GM12864 (cell line): ENCODE results near the gene MSI2.

Source experiments
- DNase-seq: peaks from one replicate; pipeline ENCODE4 v3.0.0-alpha.2; 2011; ENCODE audit warnings: low read depth
- H3K4me3 ChIP-seq: 2 replicates; pipeline ENCODE4 v1.5.1; 2011; ENCODE audit warnings: mild to moderate bottlenecking, low read depth, low read length, control low read depth
- TF ChIP-seq, protein P1 (sequence below): IDR thresholded peaks from 2 replicates; pipeline ENCODE4 v1.5.1; 2011; ENCODE audit warnings: low read depth, mild to moderate bottlenecking, moderate library complexity, low read length, control low read depth, inconsistent platforms; ENCODE audit errors: missing control alignments

Gene MSI2

DNA sequence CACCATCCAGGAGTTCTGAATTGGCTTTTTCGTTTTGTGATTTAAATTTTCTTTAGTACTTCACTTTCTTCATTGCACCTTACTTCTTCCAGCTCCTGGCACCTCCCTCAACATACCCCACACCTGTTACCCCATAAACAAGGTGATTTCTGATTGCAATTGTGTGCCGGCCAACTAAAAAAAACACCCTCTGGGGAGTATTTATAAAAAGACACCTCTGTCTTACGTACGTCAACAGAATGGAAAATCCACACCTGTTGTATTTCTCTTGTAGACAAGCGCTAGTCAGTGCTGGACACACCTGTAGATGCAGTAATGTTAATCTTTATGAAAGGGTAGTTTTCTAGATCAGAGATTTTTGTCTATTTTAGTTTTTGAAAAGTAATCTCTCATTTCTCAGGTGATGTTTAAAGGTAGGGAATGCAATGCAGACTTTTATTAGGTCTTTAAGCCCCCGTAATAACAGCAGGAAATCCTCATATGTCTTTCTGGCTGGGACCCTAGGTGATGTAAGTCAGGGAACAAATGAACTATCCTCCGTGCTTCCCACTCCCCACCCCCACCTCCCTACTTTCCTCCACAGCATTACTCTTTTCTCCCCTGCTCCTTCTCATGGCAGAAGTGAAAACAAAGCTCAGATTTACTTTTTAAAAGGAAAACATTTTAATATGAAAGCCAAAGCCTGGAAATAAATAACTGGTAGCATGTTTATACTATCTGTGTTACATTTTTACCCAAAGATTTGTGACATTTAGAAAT, 4.2 kb downstream of the MSI2 start:
- TF ChIP-seq, protein P1, sequence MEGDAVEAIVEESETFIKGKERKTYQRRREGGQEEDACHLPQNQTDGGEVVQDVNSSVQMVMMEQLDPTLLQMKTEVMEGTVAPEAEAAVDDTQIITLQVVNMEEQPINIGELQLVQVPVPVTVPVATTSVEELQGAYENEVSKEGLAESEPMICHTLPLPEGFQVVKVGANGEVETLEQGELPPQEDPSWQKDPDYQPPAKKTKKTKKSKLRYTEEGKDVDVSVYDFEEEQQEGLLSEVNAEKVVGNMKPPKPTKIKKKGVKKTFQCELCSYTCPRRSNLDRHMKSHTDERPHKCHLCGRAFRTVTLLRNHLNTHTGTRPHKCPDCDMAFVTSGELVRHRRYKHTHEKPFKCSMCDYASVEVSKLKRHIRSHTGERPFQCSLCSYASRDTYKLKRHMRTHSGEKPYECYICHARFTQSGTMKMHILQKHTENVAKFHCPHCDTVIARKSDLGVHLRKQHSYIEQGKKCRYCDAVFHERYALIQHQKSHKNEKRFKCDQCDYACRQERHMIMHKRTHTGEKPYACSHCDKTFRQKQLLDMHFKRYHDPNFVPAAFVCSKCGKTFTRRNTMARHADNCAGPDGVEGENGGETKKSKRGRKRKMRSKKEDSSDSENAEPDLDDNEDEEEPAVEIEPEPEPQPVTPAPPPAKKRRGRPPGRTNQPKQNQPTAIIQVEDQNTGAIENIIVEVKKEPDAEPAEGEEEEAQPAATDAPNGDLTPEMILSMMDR: no peak
- H3K4me3 ChIP-seq: no peak overlapping the region
- no peak for DNase-seq

DNA sequence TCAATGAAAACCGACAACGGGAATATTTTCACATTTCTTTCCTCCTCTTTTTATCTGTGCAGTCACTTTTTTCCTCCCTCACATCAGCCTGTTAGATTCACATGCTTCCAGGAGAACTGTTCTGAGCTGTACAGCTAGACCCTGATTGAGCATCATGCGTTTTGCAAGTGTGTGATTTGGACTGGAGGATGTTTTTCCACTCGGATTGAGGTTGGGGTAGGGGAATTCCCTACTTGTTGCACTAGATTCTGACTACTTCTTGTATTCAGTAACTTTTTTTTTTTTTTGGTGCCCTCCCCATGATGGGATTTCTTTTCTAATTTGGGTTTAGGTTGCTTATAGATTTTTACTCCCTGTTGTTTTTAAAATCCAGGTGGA, 4.8 kb downstream of the MSI2 start:
- TF ChIP-seq, protein P1: no peak
- DNase-seq: no peak
- no peak overlapping the region for H3K4me3 ChIP-seq

GRCh38 chr17:57262557-57262956, 6.2 kb downstream of the MSI2 start:
- TF ChIP-seq, protein P1: no peak
- no peak for DNase-seq
- no peak overlapping the region for H3K4me3 ChIP-seq

DNA sequence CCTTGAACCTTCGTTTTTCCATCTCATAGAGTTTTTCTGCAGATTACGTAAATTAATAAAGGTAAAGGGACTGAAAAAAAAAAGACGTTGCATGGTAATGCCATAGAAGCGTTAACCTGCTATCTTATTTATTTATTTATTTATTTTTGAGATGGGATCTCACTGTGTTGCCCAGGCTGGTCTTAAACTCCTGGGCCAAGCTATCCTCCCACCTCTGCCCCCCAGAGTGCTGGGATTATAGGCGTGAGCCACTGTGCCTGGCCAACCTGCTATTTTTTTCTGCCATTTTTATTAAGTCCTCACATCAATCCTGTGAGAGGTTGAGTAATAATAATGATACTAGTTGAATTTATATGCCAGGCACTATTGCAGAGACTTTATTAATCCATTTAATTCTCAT, 7.9 kb downstream of the MSI2 start:
- TF ChIP-seq, protein P1: no peak
- no peak for DNase-seq
- H3K4me3 ChIP-seq: no peak overlapping the region

GRCh38 chr17:57264776-57265175, 8.5 kb downstream of the MSI2 start:
- TF ChIP-seq, protein P1: no peak
- DNase-seq: no peak
- no peak overlapping the region for H3K4me3 ChIP-seq

DNA sequence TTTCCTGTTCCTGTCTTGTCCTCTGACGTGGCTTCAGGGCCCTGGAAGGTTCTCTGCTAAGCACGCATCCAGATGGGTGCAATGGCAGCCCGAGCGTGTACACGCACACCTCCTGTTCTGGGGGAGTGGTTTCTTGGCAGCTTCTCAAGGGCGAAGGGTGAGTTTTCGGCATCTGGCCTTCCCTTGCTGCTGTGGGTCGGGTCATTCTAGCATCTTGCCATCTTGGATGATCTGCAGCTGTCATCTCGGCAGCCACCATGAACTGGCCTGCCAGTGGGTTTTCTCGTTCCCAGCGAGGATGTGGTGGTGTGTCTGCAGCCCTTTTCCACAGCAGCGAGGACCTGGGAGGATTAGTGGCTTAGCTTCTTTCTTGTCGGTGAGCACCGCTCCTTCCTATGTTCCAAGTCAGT, 10.6 kb downstream of the MSI2 start:
- TF ChIP-seq, protein P1: no peak
- H3K4me3 ChIP-seq: no peak overlapping the region

DNA sequence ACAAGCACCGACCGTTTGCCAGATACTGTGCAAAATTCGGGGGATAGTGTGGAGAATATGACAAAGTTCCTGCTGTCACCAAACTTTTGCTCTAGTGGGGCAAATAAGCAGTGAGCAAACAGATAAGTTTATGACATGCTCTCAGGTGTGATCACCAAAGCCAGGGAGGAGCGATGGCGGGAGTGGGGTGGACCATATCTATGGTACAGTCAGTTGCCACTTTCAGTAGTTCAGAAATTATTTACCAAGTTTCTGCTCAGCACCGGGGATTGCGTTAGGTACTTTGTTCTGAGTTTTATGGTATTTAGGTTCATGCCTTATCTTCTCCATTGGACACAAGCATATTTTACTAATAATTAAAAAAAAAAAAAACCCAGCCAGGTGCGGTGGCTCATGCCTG, 11.9 kb downstream of the MSI2 start:
- TF ChIP-seq, protein P1: no peak
- DNase-seq: no peak
- H3K4me3 ChIP-seq: no peak overlapping the region

More for the DNA sequence above, 10.6 kb downstream of the MSI2 start:
- no peak for DNase-seq
